Measurements from ENCODE around the gene AJM1.
"Not testable (repeated sequence)": the region's sequence is repeated elsewhere in the genome, so short reads cannot be mapped to it uniquely, and the experiment has no call there.

The AJM1 gene
- 6.1 to 11.8 (median 10.0) reads per million in 3 donors for total RNA-seq

DNA sequence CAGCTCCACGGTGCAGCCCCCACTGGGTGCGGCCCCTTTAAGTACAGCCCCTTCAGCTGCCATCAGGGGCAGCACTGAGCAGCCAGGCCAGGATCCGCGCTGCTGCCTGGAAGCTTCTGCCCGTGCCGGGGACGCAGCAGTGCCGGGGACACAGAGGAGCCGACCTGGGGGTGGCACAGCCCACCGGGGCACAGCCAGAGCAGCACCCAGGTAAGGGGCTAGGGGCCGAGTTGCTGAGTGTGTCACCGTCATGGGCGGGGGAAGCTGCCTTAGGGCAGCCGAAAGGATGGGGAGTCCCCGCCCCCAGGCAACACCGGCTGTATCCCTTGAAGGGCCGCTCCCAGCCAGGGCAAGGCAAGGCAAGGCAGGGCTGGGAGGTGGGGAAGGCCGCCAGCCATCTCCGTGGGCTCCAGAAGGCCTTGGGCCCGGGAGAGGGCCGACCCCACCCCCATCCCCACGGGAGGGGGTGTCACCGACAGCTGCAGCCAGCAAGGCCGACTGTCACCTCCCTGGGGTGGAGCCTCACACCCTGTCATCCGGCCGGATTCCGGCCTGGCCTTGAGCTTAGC lies at the start of gene AJM1:
Gene AJM1, plus strand, starts transcription at position 99 of the 569 bp plus-strand sequence. CDS start 1,937 bp downstream, outside the sequence.
- H3K36me3 ChIP-seq (ENCODE audit: control insufficient read depth, insufficient read depth, low read length); H3K27ac ChIP-seq (ENCODE audit: insufficient read depth, low read length, poor library complexity, severe bottlenecking); H3K9me3 ChIP-seq (ENCODE audit: control insufficient read depth, low read length): not testable (repeated sequence)
- Histone ChIP-seq H3K4me3 (ENCODE audit: insufficient read depth, low read depth, low read length, poor library complexity, severe bottlenecking) (peak within 1 kb of the TSS; percentile 78), H3K27me3 (replicated peaks; ENCODE audit: control insufficient read depth, insufficient read depth, low read length, poor library complexity, severe bottlenecking) (peaks cover 26% of the 10 kb centered on the region), H3K4me1 (ENCODE audit: control insufficient read depth, insufficient read depth, low read length, poor library complexity, severe bottlenecking) (peaks cover 29% of the 10 kb centered on the region)
- DNase-seq: peak; percentile 57 to 69 (median 63)

DNA sequence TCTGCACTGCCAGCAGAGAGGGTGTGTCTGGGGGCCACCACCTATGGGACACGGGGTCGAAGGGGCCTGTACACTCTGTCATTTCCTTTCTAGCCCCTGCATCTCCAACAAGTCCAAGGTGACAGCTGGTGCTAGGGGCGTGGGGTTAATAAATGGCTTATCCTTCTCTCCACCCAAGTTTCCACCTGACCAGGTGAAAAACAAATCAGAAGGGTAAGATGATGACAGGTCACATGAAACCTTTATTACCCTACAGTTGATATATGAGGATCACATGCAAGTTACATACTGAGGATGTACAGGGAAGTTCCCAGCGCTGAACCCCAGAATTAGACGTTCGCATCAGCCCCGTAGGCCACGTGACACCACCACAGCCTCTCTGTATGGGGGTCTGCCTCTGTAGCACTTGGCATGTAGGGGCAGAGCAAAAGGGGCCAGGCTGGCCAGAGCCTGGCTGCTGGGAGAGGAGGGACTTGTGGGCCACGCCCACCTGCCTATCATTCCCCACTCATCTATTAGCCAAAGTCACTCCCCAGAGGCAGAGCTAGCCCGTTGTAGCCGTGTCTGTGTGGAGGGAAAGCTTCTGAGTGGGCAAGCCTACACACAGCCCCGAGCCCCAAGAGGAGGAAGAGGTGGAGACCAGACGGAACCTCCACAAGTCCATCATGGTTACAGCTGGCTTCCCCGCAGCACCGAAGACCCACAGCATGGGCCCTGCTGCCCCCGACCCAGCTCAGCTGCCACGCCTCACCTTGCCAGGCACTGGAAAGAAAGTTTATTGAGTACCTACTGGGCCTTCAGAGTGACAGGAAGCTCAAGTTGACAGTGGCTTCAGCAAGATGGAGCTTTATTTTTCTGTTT lies 49.0 kb upstream of the AJM1 start:
- H3K36me3 ChIP-seq (ENCODE audit: control insufficient read depth, insufficient read depth, low read length): peaks cover 5% of the 10 kb centered on the region
- no peaks in the 10 kb centered on the region for H3K27me3 ChIP-seq (replicated peaks; ENCODE audit: control insufficient read depth, insufficient read depth, low read length, poor library complexity, severe bottlenecking)
- H3K27ac ChIP-seq (ENCODE audit: insufficient read depth, low read length, poor library complexity, severe bottlenecking): no peak overlapping the region
- H3K4me3 ChIP-seq (ENCODE audit: insufficient read depth, low read depth, low read length, poor library complexity, severe bottlenecking): no peak overlapping the region
- peaks cover 15% of the 10 kb centered on the region for H3K4me1 ChIP-seq (ENCODE audit: control insufficient read depth, insufficient read depth, low read length, poor library complexity, severe bottlenecking)
- H3K9me3 ChIP-seq (ENCODE audit: control insufficient read depth, low read length): no peaks in the 10 kb centered on the region
- no peak for DNase-seq

DNA sequence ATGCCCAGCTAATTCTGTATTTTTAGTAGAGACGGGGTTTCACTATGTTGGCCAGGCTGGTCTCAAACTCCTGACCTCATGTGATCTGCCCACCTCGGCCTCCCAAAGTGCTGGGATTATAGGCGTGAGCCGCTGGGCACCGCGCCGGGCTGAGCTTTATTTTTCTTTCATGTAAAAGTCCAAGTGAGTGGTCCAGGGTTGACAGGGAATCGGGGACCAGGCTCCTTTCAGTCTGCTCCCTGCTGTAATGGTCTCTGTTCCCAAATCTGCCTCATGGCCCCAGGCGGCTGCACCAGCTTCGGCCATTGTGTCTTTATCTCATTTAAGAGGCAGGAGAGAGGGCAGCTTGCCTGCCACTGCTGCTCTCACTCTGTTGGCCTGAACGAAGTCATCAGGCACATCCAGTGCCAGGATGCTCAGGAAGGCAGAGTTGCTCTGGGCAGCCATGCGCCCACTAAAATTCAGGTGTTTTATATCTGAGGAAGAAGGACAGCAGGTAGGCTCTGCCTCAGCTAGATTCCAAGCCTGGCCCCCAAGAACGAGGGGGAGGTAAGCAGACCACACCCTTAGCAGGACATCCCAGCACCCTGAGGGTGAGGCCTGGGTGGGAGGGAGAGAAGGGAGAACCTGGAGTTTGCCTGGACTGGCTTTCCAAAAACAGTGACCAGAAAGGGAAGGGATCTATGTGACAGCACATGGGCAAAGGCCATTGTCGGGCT lies 47.8 kb upstream of the AJM1 start:
- H3K27ac ChIP-seq (ENCODE audit: insufficient read depth, low read length, poor library complexity, severe bottlenecking): no peak overlapping the region
- H3K27me3 ChIP-seq (replicated peaks; ENCODE audit: control insufficient read depth, insufficient read depth, low read length, poor library complexity, severe bottlenecking): no peaks in the 10 kb centered on the region
- H3K4me3 ChIP-seq (ENCODE audit: insufficient read depth, low read depth, low read length, poor library complexity, severe bottlenecking): no peak overlapping the region
- H3K9me3 ChIP-seq (ENCODE audit: control insufficient read depth, low read length): no peaks in the 10 kb centered on the region
- peaks cover 5% of the 10 kb centered on the region for H3K36me3 ChIP-seq (ENCODE audit: control insufficient read depth, insufficient read depth, low read length)
- H3K4me1 ChIP-seq (ENCODE audit: control insufficient read depth, insufficient read depth, low read length, poor library complexity, severe bottlenecking): peaks cover 22% of the 10 kb centered on the region
- DNase-seq: no peak

DNA sequence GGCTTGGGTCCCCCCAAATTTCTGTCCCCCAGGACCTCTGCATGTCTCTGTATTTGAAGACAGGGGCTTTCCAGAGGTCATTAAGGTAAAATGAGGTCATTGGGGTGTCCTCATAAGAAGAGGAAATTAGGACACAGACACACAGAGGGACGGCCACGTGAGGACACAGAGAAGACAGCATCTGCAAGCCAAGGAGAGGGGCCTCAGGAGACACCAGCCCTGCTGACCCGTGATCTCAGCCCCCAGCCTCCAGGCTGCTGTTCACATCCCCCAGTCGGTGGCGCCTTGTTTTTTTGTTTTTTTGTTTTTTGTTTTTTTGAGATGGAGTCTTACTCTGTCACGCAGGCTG lies 47.3 kb upstream of the AJM1 start:
- Histone ChIP-seq H3K4me3 (ENCODE audit: insufficient read depth, low read depth, low read length, poor library complexity, severe bottlenecking) (no peak overlapping the region), H3K36me3 (ENCODE audit: control insufficient read depth, insufficient read depth, low read length) (peaks cover 5% of the 10 kb centered on the region), H3K27me3 (replicated peaks; ENCODE audit: control insufficient read depth, insufficient read depth, low read length, poor library complexity, severe bottlenecking) (no peaks in the 10 kb centered on the region), H3K4me1 (ENCODE audit: control insufficient read depth, insufficient read depth, low read length, poor library complexity, severe bottlenecking) (peaks cover 27% of the 10 kb centered on the region), H3K9me3 (ENCODE audit: control insufficient read depth, low read length) (no peaks in the 10 kb centered on the region), H3K27ac (ENCODE audit: insufficient read depth, low read length, poor library complexity, severe bottlenecking) (no peak overlapping the region)
- DNase-seq: no peak

DNA sequence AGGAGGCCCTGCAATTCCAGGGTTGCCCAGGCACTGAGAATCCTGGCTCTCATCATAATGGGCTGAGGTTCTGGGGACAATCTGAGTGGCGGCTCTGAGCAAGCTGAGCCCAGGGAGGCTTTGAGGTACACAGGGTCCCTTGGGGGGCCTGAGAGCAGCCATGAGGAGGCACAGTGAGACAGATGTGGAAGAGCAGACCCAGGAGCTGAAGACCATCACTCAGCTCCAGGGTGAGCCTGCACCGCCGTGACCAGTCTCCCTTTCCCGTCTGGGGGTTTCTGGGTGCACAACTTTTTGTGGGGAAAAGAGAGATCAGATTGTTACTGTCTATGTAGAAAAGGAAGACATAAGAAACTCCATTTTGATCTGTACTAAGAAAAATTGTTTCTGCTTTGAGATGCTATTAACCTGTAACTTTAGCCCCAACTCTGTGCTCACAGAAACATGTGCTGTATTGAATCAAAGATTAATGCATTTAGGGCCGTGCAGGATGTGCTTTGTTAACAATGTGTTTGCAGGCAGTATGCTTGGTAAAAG lies 46.0 kb upstream of the AJM1 start, which contains the start of gene CCDC183:
Gene CCDC183, plus strand, starts transcription at position 101 of the 537 bp plus-strand sequence. Its CDS starts 60 bp downstream, at position 161.
- Histone ChIP-seq H3K4me3 (ENCODE audit: insufficient read depth, low read depth, low read length, poor library complexity, severe bottlenecking) (no peak within 1 kb of the TSS), H3K4me1 (ENCODE audit: control insufficient read depth, insufficient read depth, low read length, poor library complexity, severe bottlenecking) (peaks cover 35% of the 10 kb centered on the region), H3K9me3 (ENCODE audit: control insufficient read depth, low read length) (no peaks in the 10 kb centered on the region), H3K27ac (ENCODE audit: insufficient read depth, low read length, poor library complexity, severe bottlenecking) (no peak within 1 kb of the TSS), H3K27me3 (replicated peaks; ENCODE audit: control insufficient read depth, insufficient read depth, low read length, poor library complexity, severe bottlenecking) (no peaks in the 10 kb centered on the region), H3K36me3 (ENCODE audit: control insufficient read depth, insufficient read depth, low read length) (peaks cover 5% of the 10 kb centered on the region)
- no peak for DNase-seq

DNA sequence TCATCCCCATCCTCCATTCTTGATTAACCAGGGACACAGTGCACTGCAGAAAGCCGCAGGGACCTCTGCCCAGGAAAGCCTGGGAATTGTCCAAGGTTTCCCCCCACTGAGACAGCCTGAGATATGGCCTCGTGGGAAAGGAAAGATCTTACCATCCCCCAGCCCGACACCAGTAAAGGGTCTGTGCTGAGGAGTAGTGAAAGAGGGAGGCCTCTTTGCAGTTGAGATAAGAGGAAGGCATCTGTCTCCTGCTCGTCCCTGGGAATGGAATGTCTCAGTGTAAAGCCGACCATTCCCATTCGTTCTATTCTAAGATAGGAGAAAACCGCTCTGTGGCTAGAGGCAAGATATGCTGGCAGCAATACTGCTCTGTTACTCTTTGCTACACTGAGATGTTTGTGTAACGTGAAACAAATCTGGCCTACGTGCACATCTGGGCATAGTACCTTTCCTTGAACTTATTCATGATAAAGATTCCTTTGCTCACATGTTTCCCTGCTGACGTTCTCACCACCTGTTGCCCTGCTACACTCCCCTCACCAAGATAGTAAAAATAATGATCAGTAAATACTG lies 45.4 kb upstream of the AJM1 start:
- not testable (repeated sequence) for H3K9me3 ChIP-seq (ENCODE audit: control insufficient read depth, low read length); H3K36me3 ChIP-seq (ENCODE audit: control insufficient read depth, insufficient read depth, low read length); DNase-seq; H3K27ac ChIP-seq (ENCODE audit: insufficient read depth, low read length, poor library complexity, severe bottlenecking); H3K27me3 ChIP-seq (replicated peaks; ENCODE audit: control insufficient read depth, insufficient read depth, low read length, poor library complexity, severe bottlenecking); H3K4me3 ChIP-seq (ENCODE audit: insufficient read depth, low read depth, low read length, poor library complexity, severe bottlenecking)
- H3K4me1 ChIP-seq (ENCODE audit: control insufficient read depth, insufficient read depth, low read length, poor library complexity, severe bottlenecking): peaks cover 30% of the 10 kb centered on the region

DNA sequence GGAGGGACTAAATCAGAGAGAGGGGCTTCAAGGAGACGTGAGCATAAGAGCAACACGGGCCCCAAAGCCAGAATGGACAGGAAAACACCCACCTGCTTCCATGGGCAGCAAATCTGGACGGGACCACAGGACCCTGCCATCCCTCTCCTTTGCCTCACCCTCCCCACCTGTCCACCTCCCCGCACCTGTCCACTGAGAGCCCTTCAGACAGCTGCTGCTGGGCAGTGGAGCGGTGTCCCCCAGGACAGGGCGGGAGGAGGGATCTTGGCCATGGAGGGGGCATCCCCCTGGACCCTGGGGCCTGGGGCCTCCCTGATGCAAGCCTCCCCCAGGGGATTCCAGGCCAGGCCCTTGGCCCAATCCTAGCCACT lies 43.6 kb upstream of the AJM1 start:
- no peak overlapping the region for H3K27ac ChIP-seq (ENCODE audit: insufficient read depth, low read length, poor library complexity, severe bottlenecking)
- H3K27me3 ChIP-seq (replicated peaks; ENCODE audit: control insufficient read depth, insufficient read depth, low read length, poor library complexity, severe bottlenecking): no peaks in the 10 kb centered on the region
- no peak for DNase-seq
- no peak overlapping the region for H3K4me3 ChIP-seq (ENCODE audit: insufficient read depth, low read depth, low read length, poor library complexity, severe bottlenecking)
- H3K36me3 ChIP-seq (ENCODE audit: control insufficient read depth, insufficient read depth, low read length): no peaks in the 10 kb centered on the region
- peaks cover 22% of the 10 kb centered on the region for H3K4me1 ChIP-seq (ENCODE audit: control insufficient read depth, insufficient read depth, low read length, poor library complexity, severe bottlenecking)
- no peaks in the 10 kb centered on the region for H3K9me3 ChIP-seq (ENCODE audit: control insufficient read depth, low read length)

DNA sequence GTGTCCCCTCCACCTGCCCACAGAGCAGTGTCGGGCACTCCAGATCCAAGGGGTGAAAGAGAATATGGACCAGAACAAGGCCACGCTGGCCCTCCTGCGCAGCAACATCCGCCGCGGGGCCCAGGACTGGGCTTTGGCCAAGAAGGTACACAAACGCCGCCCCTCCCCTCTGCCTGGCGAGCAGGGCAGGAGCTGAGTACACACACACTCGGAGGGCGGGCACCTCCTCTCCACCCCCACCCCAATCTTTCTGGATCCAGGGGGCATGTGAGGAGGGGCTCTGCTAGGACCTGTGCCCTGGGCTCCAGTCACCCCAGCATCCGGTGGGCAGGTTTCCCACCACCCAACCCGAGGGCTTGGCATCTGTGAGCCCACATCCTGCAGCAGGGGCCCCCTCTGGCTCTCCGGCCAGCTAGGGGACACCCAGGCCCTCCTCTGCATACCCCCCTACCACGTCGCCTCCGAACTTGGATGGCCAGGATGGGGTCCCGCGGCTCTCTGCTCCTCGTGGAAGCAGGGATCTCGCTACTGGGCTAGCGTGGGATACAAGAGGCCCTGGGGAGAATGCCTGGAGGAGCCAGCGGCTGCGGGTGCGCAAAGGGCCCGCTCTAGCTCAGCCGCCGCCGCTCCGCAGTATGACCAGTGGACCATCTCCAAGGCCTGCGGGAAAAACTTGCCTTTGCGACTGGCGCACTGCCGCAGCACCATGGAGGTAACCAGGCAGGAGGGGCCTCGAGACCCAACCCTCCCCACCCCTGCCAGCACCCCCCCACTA lies 43.0 kb upstream of the AJM1 start:
- Histone ChIP-seq H3K27ac (ENCODE audit: insufficient read depth, low read length, poor library complexity, severe bottlenecking) (peak overlapping the region; percentile 32), H3K4me3 (ENCODE audit: insufficient read depth, low read depth, low read length, poor library complexity, severe bottlenecking) (peak overlapping the region; percentile 47), H3K4me1 (ENCODE audit: control insufficient read depth, insufficient read depth, low read length, poor library complexity, severe bottlenecking) (peaks cover 22% of the 10 kb centered on the region), H3K27me3 (replicated peaks; ENCODE audit: control insufficient read depth, insufficient read depth, low read length, poor library complexity, severe bottlenecking) (no peaks in the 10 kb centered on the region), H3K9me3 (ENCODE audit: control insufficient read depth, low read length) (no peaks in the 10 kb centered on the region), H3K36me3 (ENCODE audit: control insufficient read depth, insufficient read depth, low read length) (no peaks in the 10 kb centered on the region)
- no peak for DNase-seq

All from effector memory CD4-positive, alpha-beta T cell (primary cell).